CD4-positive, alpha-beta T cell treated with Interleukin-15 for 1 hour (primary cell): Measurements from ENCODE around the gene POLR3F.
A peak's percentile ranks its signal among the peaks of the same experiment; 100 is the strongest.
"Not testable (repeated sequence)": the region's sequence is repeated elsewhere in the genome, so short reads cannot be mapped to it uniquely, and the experiment has no call there.

Experiments
- DNase-seq: peaks from one replicate; pipeline ENCODE4 v3.0.0-alpha.2; 2020

Gene POLR3F, protein sequence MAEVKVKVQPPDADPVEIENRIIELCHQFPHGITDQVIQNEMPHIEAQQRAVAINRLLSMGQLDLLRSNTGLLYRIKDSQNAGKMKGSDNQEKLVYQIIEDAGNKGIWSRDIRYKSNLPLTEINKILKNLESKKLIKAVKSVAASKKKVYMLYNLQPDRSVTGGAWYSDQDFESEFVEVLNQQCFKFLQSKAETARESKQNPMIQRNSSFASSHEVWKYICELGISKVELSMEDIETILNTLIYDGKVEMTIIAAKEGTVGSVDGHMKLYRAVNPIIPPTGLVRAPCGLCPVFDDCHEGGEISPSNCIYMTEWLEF

DNA sequence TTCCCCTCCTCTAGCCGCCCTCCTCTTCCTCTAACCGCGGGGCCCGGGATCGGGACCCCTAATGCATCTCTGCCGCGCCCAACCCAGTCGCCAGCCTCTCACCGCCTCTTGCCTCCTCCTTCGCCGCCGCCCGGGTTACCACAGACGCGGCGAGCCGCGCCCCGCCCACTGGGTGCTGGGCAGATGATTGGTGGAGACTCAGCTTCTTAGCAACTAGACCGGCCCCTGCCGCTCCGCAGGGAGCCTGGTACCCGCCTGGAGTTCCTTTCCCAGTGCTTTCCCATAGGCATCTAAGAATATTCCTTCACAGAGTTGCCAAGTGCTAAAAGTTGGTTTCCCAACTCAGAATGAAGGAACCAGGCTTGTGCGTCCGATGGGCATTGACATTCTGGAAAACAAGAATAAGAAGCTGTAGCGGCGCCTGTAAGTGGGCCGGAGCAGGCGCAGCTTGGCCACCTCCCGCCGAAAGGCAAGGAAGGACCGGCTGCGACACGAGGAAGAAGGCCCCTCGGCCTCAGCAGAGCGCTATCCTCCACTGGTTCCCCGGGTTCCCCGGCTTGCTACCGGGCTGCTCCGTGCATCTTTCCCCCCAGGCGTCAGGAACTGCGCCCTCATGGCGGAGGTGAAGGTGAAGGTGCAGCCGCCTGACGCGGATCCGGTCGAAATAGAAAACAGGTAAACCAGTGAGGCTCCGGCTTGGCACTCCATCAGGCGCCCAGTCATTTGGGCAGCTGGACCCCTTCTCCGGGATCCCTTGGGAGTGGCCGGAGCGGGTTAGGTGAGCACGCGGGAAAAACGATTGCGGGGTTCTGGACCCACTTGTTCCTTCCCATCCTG is at the start of gene POLR3F, which contains the start of gene DZANK1:
Gene POLR3F, plus strand, starts transcription at position 497 of the 837 bp plus-strand sequence. Its CDS starts 117 bp downstream, at position 614.
Gene DZANK1, minus strand, starts transcription at position 137 of the 837 bp plus-strand sequence. CDS start 1,672 bp downstream, outside the sequence.
- DNase-seq = peak; percentile 94

DNA sequence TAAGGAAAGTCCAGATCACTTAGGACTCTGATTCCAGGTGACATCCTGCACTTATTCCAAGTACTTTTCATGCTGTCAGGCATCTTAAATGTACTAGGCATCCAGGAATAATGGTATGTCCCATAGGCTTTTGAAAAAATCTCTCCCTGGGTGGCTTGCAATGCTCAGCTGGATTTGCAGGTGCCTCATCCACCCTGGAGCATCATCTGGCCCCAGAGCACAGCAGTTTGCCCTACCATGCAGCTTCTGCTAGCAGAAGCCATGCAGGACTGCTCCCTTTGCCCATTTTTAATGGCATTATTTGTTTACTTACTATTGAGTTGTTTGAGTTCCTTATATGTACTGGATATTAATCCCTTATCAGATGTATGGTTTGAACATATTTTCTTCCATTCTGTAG is 45.6 kb upstream of the POLR3F start:
- no peak for DNase-seq

DNA sequence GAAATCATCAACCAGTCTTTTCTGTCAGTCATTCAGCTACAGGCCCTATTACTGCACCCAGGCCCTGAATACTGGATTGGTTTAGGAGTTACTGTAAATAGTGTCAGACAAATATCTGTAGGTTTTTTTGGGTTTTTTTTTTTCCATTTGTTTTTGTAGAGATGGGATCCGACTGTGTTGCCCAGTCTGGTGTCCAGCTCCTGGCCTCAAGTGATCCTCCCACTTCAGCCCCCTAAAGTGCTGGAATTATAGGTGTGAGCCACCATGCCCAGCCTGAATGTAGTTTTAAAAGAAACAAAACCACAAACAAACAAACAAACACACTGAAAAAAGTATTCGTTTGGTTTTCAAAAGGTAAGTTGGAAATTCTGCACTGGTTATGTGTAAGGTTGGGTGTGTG is 40.0 kb upstream of the POLR3F start:
- no peak for DNase-seq

DNA sequence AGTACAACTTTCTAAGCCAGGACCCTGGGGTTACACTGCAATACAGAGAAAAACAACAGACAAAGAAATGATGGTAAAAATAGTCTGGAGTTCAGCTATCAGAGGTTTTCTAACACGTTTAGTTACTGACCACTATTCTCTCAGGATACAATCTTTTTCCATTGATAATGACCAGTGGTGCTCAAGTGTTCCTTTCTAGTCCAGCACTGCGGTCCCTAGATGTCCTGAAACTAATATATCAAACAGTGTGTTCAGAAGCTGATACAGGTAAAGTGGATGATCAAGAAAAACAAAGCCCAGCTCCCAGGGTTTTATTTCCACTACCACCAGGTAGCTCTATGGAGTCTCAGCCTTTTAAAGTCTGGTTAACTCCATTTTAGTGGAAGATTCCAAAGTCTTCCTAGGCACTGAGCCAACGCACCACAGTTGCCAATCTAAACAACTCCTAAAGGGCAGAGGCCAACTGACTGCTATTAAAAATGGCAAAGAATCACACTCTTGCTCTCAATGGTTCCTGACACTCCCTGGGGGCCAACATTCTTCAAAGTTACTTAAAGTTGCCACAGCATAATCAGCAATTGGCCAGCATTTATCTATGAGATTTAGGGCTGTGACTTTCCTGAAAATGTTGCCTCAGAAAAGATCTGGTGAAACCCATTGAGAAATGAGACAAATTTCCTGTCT is 38.6 kb upstream of the POLR3F start:
- no peak for DNase-seq

DNA sequence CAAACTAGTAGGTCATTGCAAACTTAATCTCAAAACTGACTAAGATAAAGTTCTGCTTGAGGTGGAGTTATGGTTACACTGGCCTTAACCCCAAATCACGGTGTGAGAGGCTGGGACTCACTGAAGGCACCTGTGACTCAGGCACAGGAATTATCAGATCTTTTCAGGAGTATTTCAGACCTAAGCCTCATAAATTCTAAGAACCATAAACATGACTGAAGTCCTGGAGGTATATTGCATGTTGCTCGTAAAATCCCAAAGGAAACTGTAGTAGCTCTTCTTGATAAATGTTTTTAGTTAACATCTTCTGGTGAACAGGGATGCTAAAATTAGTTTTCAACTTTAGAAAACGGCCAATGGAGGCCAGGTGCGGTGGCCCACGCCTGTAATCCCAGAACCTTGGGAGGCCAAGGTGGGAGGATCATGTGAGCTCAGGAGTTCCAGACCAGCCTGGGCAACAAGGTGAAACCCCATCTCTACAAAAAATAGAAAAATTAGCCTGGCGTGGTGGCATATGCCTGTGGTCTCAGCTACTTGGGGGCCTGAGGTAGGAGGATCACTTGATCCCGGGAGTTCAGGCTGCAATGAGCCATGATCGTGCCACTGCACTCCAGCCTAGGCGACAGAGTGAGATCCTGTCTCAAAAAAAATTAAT is 36.9 kb upstream of the POLR3F start:
- DNase-seq = no peak

DNA sequence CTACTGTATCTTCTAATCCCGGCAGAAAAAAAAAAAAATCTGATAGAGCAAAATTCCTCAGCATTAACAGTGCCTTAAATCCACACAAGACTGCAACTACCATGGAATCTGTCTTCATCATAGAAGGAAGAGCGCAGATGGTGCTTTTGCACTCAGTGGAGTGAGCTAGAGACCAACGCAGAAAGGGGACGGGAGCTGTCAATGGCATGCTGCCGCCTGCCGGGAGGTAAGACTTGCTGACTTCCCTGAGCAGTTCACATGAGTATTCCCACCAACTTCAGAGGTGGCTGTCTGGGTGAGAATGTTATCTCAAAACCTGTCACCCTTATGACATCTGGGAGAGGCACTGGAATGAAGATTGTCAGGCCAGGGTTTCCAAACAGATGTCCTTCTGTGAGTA is 36.0 kb upstream of the POLR3F start:
- DNase-seq = no peak

DNA sequence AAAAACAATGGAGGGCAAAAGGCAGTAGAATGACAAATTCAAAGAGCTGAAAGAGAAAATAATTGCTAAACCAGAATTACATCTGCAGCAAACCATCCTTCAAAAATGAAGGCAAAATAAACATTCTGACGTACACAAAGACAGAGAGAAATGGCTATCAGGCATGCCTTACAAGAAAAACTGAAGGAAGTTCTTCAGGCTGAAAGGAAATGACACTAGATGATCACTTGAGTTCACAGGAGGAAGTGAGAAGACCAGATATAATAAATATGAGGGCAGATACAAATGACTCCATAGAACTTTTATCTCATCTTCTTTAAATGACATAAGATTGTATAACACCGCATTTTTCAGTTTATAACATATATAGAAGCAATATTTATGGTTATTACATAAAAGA is 30.3 kb upstream of the POLR3F start:
- DNase-seq = no peak

DNA sequence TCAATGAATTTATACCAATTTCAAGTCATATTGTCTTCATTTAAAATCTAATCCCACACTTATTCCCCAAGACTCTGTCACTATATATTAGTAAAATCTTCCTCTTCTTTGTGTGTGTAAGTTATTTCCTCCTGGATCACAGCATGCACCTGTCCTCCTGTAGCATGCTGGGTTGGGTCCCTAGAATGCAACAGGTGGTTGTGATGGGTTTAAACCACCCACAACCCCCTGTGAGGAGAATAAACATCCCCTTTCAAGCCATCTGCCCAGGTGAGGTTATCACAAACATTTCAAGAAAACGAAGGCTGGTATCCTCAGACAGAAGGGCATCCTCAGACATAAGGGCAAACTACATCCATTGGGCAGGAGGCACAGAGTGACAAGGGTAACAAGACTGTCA is 26.8 kb upstream of the POLR3F start:
- no peak for DNase-seq

DNA sequence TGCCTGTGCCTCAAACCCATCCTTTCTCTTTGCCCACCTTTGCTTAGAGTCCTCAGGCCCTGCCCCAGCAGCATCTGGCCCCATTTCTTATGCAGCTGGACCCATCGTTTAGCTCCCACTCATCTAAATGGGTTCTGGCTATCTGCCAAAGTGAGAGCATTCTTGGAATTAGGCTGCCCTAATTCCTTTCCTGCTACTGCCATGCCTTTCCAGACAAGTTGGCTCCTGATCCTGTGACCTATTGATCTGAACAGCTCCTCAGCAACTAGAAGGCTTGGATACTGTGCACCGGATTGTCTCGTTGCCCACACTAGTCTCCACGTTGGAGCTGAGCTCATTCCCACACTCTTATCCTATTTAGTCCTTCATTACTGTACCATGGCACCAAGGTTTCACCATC is 23.3 kb upstream of the POLR3F start:
- DNase-seq = no peak

DNA sequence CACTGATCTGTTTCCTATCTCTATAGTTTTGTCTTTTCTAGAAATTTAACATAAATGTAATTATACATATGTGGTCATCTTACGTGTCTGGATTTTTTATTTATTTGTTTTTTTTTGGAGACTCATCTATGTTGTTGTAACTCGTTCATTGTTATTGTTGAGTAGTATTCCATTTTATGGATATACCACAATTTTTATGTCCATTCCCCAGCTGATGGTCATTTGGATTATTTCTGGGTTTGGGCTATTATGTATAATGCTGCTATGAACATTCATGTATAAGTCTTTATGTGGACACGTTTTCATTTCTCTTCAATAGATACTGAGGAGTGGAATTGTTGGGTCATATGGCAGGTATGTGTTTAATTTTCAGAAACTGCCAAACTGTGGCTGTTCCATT is 10.6 kb upstream of the POLR3F start:
- no peak for DNase-seq

DNA sequence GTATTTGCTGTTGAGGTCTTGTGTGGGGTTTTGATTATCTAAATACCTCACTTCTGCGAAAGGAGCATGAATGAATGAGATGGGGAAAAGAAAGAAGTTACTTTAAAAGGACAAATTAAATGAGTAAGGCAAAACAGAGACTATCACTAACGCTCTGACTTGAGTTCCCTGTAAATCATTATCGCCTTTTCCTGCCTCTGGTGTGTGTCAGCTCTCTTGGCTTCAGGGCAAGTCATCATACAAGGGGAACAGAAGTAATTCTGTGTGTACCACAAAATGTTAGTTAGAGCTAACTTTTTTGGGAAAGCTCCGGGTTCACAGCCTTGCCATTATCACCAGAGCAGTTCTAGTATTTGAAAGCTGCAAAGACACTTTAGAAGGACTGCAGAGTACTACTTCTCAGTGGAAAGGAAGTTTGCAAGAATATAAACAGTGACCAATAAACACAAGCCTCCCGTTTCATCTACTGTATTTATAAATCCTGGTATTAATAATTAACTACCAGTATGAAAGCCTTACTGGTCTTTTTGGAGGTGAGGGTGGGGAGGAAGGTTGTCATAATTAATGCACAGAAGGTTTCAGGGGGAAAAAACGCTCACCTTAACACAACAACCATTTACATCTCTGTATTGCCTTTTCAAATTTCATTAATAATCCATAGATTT is 1.5 kb upstream of the POLR3F start:
- no peak for DNase-seq

DNA sequence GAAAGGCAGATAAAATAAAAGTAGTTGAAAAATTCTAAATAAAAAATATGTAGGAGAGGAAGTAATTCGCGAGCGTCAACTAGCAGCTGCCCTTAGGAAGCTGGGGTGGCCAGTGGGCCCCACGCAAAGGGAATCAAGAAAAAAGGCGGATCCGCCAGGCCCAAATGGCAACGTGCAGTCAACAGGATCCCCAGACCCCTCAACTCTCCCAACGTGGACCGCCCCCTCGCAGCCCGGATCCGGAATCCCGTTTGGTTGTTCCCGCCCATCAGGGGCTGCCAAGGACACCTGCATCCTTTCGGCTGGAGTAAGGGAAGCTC is 656 bp upstream of the POLR3F start:
- no peak for DNase-seq

DNA sequence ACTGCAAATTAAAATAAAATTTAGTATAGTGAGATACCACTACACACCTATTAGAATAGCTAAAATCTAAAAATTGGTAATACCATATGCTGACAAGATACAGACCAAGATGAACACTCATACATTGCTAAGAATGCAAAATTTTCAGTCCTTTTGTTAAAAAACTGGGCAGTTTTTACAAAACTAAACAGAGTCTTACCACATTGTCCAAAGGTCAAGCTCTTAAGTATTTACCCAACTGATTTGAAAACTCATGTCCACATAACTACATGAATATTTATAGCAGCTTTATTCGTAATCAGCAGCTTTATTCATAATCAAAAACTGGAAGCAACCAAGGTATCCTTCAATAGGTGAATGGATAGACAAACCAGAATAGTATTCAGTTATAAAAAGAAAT is 10.0 kb downstream of the POLR3F start:
- no peak for DNase-seq

DNA sequence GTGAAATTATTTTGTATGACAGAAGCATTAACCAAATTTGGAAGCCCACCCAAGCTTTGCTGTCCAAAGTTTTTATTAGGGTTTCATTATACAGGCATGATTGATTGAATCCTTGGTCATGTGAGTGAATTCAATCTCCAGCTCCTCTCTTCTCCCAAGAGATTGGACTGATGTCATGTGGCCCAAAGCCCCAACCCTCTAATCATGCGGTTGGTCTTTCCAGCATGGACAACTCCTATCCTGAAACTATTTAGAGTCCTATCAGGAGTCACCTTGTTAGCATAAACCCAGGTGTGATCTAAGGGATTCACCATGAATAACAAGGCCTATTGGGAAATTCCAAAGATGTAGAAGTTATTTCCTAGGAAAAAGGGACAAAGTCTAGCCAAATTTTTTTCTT is 10.6 kb downstream of the POLR3F start:
- no peak for DNase-seq

DNA sequence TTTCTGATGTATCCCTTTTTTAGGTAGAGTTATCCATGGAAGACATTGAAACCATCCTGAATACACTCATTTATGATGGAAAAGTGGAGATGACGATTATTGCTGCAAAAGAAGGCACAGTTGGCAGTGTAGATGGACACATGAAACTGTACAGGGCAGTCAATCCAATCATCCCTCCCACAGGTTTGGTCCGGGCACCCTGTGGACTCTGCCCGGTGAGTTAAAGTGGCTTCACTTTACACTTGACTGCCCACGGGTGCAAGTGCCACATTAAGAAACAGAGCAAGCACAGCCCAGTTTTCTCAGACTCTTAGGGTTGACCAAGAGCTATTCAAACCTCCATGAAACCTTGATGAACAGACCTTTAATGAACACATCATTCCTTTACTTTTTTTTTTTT is 14.4 kb downstream of the POLR3F start:
- DNase-seq = no peak

DNA sequence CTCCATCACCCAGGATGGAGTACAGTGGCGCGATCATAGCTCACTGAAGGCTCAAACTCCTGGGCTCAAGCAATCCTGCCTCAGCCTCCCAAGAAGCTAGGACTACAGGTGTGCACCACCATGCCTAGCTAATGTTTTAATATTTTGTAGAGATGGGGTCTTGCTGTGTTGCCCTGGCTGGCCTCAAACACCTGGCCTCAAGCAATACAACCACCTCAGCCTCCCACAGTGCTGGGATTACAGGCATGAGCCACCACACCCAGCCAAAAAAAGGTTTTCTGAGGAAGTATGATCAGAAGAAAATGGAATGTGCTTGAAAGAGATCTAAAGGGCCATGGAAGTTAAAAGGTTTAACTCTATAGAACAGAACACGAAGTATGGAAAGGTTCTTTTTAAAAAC is 21.1 kb downstream of the POLR3F start:
- no peak for DNase-seq

DNA sequence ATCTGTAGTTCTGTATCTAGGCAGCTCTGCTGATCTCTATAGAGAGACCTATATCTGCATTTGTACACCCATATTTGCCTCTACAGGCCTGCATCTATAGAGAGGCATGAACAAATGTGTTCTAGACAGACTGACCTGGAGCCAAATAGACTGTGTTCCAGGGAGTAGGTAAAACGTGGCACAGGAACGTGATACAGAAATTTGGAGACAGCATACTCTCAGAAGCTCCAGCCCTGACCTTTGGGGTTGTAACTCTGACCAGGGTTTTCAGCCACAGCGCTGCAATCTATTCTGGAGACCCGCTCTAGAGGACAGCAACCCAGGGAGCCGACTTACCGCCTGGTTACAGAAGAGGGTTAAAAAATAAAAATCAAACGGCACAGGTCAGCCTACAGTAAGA is 28.9 kb downstream of the POLR3F start:
- no peak for DNase-seq

DNA sequence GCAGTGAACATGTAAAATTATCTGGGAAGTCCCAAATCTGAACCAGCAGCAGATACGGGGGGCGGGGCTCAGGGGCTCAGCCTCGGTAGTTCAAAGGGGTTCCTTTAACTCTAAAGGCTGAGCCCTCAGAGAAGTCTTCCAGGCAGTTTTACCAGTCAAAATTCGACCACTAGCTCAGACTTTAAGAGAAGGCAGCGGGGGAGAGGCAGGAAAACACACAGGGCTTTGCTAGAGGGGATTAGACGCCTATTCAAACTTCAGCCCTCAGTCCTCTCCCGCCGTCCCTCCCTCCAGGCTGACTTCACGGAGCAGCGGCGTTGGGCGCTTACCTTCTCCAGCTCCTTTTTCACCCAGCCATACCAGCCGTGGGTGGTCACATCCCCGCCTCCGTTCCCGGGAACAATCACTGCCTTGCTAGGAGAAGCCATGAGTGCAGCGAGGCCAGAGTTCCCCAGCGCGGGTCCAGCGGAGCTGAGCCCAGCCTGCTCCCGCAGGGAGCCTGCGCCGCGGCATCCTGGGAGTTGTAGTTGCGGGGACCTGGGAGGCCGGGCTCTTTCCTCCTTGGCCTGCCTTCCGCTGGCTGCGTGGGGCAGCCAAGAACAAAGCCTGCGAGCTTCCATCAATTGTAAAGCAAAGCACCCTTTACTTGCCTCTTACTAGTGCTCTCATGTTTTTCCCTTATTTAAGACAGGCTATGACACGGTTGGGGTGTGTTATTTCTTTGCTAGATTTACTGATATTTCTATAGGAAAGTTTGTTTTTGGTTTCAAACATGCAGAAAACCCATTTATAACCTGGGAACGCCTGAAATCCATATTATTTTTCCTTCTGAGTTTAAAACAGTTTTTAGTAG is 29.8 kb downstream of the POLR3F start, which contains the start of gene RBBP9:
Gene RBBP9, minus strand, starts transcription at position 486 of the 853 bp plus-strand sequence. Its CDS starts 58 bp downstream, at position 428.
- peak; percentile 77 for DNase-seq

DNA sequence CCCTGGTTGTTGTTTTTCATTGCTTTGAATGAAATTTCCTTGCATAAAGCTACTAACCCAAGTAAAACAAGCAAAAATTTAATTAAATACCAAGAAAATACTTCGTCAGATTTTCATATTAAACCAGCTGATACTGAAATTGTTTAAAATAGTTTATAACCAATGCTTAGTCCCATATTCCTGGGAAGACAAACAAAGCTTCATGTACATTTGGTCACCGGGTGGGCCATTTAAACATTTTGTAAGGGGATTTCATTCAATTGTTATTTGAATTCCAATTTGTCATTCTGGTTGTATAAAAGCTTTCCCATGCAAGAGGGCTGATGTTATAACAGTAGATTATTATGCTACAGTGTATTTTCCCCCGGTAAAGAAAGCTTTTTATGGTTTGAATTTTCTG is 30.4 kb downstream of the POLR3F start:
- no peak for DNase-seq

DNA sequence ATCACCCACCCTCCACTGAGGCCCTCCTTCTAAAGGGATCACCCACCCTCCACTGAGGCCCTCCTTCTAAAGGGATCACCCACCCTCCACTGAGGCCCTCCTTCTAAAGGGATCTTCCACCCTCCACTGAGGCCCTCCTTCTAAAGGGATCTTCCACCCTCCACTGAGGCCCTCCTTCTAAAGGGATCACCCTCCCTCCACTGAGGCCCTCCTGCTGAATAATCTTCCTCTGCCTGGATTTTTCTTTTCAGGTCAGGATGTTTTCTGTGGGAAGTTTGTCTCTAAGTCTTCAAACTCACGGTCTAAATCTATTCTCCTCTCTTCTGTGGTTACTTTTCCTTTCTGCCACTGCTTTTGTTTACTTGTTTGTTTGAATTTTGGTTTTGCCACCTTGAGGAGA is 34.5 kb downstream of the POLR3F start:
- DNase-seq = not testable (repeated sequence)

DNA sequence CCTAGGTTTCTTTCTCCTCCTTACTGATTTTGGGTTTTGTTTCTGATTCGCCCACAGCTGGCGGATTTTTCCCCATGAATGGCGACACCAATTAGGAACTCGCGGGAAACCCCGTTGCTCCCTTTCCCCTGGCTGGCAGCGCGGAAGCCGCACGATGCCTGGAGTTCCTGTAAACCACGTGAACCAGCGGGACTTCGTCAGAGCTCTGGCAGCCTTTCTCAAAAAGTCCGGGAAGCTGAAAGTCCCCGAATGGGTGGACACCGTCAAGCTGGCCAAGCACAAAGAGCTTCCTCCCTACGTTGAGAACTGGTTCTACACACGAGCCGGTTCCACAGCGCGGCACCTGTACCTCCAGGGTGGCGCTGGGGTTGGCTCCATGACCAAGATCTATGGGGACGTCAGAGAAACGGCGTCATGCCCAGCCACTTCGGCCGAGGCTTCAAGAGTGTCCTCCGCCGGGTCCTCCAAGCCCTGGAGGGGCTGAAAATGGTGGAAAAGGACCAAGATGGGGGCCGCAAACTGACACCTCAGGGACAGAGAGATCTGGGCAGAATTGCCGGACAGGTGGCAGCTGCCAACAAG is 37.4 kb downstream of the POLR3F start:
- DNase-seq = no peak
